B cell (primary cell): Measurements from ENCODE around the gene LRRC74B. TPM values are rescaled to one million over a fixed set of nuclear protein-coding genes. Genes with fewer than 3 reads are reported as not detected.

ENCODE experiments used
- ATAC-seq: fragments of 200-7000 bp; cut with Tn5 transposase; one replicate; pipeline ENCODE4 v1.10.0; 2021; ENCODE audit warnings: low read depth, mild to moderate bottlenecking, moderate number of reproducible peaks, moderate library complexity
- CTCF ChIA-PET: fragments of 350-600 bp; sonication (Branson Sonifier 250); formaldehyde crosslinking; loops from one replicate; lab custom pipeline; 2021; ENCODE audit warnings: antibody characterized with exemption, inconsistent platforms; lab: Charles Lee
- POLR2A ChIA-PET: fragments of 350-600 bp; sonication (Branson Sonifier 250); formaldehyde crosslinking; loops from one replicate; lab custom pipeline; 2021; ENCODE audit warnings: antibody characterized with exemption; lab: Charles Lee
- DNase-seq: peaks from one replicate; pipeline ENCODE4 v3.0.0; 2013
- H2AFZ ChIP-seq: 2 replicates; pipeline ENCODE4 v1.6.1; 2012; ENCODE audit warnings: mild to moderate bottlenecking, low read depth, low read length; ENCODE audit not compliant: insufficient read depth, poor library complexity, severe bottlenecking
- H3K27ac ChIP-seq, 2 donors: 1 replicate in 1 of 2; 2 replicates in 1 of 2; pipeline ENCODE4 v1.5.1; 2012 to 2013; ENCODE audit warnings: low read length in 2 of 2, mild to moderate bottlenecking in 2 of 2, moderate library complexity in 1 of 2
- H3K27me3 ChIP-seq, 4 experiments: fragments of 200-600 bp in 1 of 4; sonication (generic) in 1 of 4; replicated peaks in 1 of 4; 1 replicate in 2 of 4; 2 replicates in 2 of 4; pipeline versions ENCODE4 v1.6.1 to v1.7.0; 2013 to 2016; ENCODE audit warnings: low read length in 3 of 4, mild to moderate bottlenecking in 2 of 4, mixed read lengths in 1 of 4, moderate library complexity in 1 of 4; ENCODE audit not compliant: insufficient read depth in 4 of 4, control insufficient read depth in 3 of 4; ENCODE audit errors: control extremely low read depth in 1 of 4
- H3K36me3 ChIP-seq, 2 experiments: replicated peaks in 1 of 2; 1 replicate in 1 of 2; 2 replicates in 1 of 2; pipeline versions ENCODE4 v1.6.1 to v1.7.1; 2013; ENCODE audit warnings: low read length in 1 of 2; ENCODE audit not compliant: insufficient read depth in 2 of 2, control insufficient read depth in 1 of 2; ENCODE audit errors: control extremely low read depth in 1 of 2, extremely low read depth in 1 of 2
- H3K4me1 ChIP-seq, 2 donors: fragments of 200-600 bp in 1 of 2; sonication (generic) in 1 of 2; 1 replicate in 1 of 2; 2 replicates in 1 of 2; pipeline versions ENCODE4 v1.5.1 to v1.6.1; 2013 to 2017; ENCODE audit warnings: low read length in 2 of 2; ENCODE audit not compliant: control insufficient read depth in 2 of 2, insufficient read depth in 2 of 2
- H3K4me2 ChIP-seq: replicated peaks from 2 replicates; pipeline ENCODE3; 2012; ENCODE audit warnings: mild to moderate bottlenecking, low read depth, low read length; ENCODE audit not compliant: poor library complexity, severe bottlenecking
- H3K4me3 ChIP-seq, 5 experiments: fragments of 200-600 bp in 1 of 5; sonication (generic) in 1 of 5; 1 replicate in 3 of 5; 2 replicates in 2 of 5; pipeline versions ENCODE4 v1.5.1 to v1.7.0; 2011 to 2016; ENCODE audit warnings: low read length in 4 of 5, mild to moderate bottlenecking in 4 of 5, low read depth in 2 of 5, control low read depth in 1 of 5, moderate library complexity in 1 of 5; ENCODE audit not compliant: insufficient read depth in 1 of 5; ENCODE audit errors: control extremely low read depth in 1 of 5, extremely low read depth in 1 of 5
- H3K79me2 ChIP-seq: fragments of 200-600 bp; sonication (generic); one replicate; pipeline ENCODE4 v1.6.0; 2016; ENCODE audit warnings: low read length; ENCODE audit not compliant: control insufficient read depth, insufficient read depth
- H3K9ac ChIP-seq: fragments of 200-600 bp; sonication (generic); 2 replicates; pipeline ENCODE4 v1.6.1; 2017; ENCODE audit warnings: mild to moderate bottlenecking, low read length, moderate library complexity
- H3K9me3 ChIP-seq, 3 donors: one replicate each; pipeline versions ENCODE4 v1.6.1 to v1.7.1; 2013; ENCODE audit warnings: low read length in 2 of 3; ENCODE audit not compliant: control insufficient read depth in 2 of 3, insufficient read depth in 1 of 3; ENCODE audit errors: control extremely low read depth in 1 of 3
- H4K20me1 ChIP-seq: 2 replicates; pipeline ENCODE4 v1.6.0; 2012; ENCODE audit warnings: mild to moderate bottlenecking, low read length; ENCODE audit not compliant: insufficient read depth, control insufficient read depth, poor library complexity, severe bottlenecking
- H3K27ac Mint-ChIP-seq: one replicate; pipeline ENCODE4 v1.8.0; 2021; ENCODE audit warnings: mixed read lengths
- H3K27me3 Mint-ChIP-seq: one replicate; pipeline ENCODE4 v1.8.0; 2021; ENCODE audit warnings: mixed read lengths
- H3K4me1 Mint-ChIP-seq: one replicate; pipeline ENCODE4 v1.8.0; 2021; ENCODE audit warnings: mixed read lengths
- H3K4me3 Mint-ChIP-seq: one replicate; pipeline ENCODE4 v1.8.0; 2021; ENCODE audit warnings: mixed read lengths
- H3K9me3 Mint-ChIP-seq: one replicate; pipeline ENCODE4 v1.8.0; 2022; ENCODE audit warnings: mixed read lengths; ENCODE audit not compliant: insufficient read depth
- CTCF ChIP-seq: fragments of 200-600 bp; IDR thresholded peaks from one replicate; pipeline ENCODE4 v1.8.0; 2022; ENCODE audit warnings: antibody characterized with exemption, mild to moderate bottlenecking
- EZH2 ChIP-seq: IDR thresholded peaks from 2 replicates; pipeline ENCODE4 v1.6.1; 2012; ENCODE audit warnings: borderline replicate concordance, low read depth, mild to moderate bottlenecking, moderate library complexity, low read length; ENCODE audit not compliant: insufficient read depth, poor library complexity, severe bottlenecking
- whole genome bisulfite sequencing: methylation state at CpG from one replicate; pipeline ENCODE4 v1.1.5; 2013; ENCODE audit warnings: missing lambda C conversion rate; ENCODE audit not compliant: insufficient coverage; 5-methylcytosine and 5-hydroxymethylcytosine counted together
- intact Hi-C: fragments of 100-400 bp; cut with micrococcal nuclease; formaldehyde crosslinking; loops from one replicate; pipeline ENCODE4 v1.10.0; 2022
- polyA plus RNA-seq: library from polyadenylated mRNA; depleted of rRNA; stranded (reverse); fragments of >200 nt; gene quantifications from 2 replicates; pipeline ENCODE4 v1.2.3, GENCODE V29; 2012
- total RNA-seq, 2 donors: library from RNA; stranded (reverse); fragments of 120-200 nt in 1 of 2; gene quantifications; 1 replicate in 1 of 2; 2 replicates in 1 of 2; pipeline versions ENCODE4 v1.2.3 to v1.2.4, GENCODE V29; 2013 to 2022

LRRC74B gene
- total and polyA plus RNA-seq, 2 donors (not counting 1 experiment from before 2014, with no cell fraction given): 0.01 to 0.17 TPM

GRCh38 chr22:21000207-21000986, 45.3 kb upstream of the LRRC74B start:
- no peak for DNase-seq

More at GRCh38 chr22:21000207-21000986, 45.3 kb upstream of the LRRC74B start:
- intact Hi-C loops: loop anchor here (5.0 kb wide), 3 partner anchors 642 to 883 kb away; partner anchors contain the start of genes RANBP1, SDF2L1 and TRMT2A
- Histone ChIP-seq H3K4me2 (peak overlapping the region; percentile 97), H3K27me3 (no peaks in the 10 kb centered on the region), H3K4me1 (peaks cover 24 to 36% of the 10 kb centered on the region in 2 donors), H2AFZ (no peak overlapping the region), H4K20me1 (peaks cover 24% of the 10 kb centered on the region), H3K79me2 (peaks cover 21% of the 10 kb centered on the region), H3K9me3 (peaks cover 0 to 5% (median 0%) of the 10 kb centered on the region in 3 donors), H3K27ac (peak overlapping the region; percentile 91 to 96), H3K36me3 (peaks cover 0 to 24% of the 10 kb centered on the region in 2 experiments), H3K9ac (peak overlapping the region; percentile 88), H3K4me3 (peak overlapping the region in 4 of 5 experiments; percentile 66 to 99 (median 88))
- no peak for TF ChIP-seq CTCF
- TF ChIP-seq EZH2: no peak
- peak overlapping the region; percentile 95 for H3K4me3 Mint-ChIP-seq
- ChIA-PET CTCF (no interaction called here), POLR2A (no interaction called here)
- ATAC-seq: no peak
- no peaks in the 10 kb centered on the region for H3K27me3 Mint-ChIP-seq
- no peaks in the 10 kb centered on the region for H3K9me3 Mint-ChIP-seq
- H3K4me1 Mint-ChIP-seq: peaks cover 32% of the 10 kb centered on the region
- peak overlapping the region; percentile 99 for H3K27ac Mint-ChIP-seq
- WGBS: 82% methylated on average over 15 of the region's 22 CpGs
